Prostate gland (tissue), 2 donors: ENCODE data around the gene TMEM117.

Source experiments
- CTCF ChIP-seq, 4 experiments: fragments of 200-600 bp in 2 of 4; fragments of 450-650 bp in 2 of 4; sonication (generic) in 2 of 4; IDR thresholded peaks; 1 replicate in 3 of 4; 2 replicates in 1 of 4; pipeline ENCODE4 v1.5.1; 2016 to 2019; ENCODE audit warnings: antibody characterized with exemption in 4 of 4, mild to moderate bottlenecking in 2 of 4, moderate library complexity in 2 of 4
- POLR2A ChIP-seq: fragments of 450-650 bp; IDR thresholded peaks from one replicate; pipeline ENCODE4 v1.6.1; 2016; ENCODE audit warnings: antibody characterized with exemption, mild to moderate bottlenecking
- POLR2AphosphoS5 ChIP-seq: sonication (generic); formaldehyde crosslinking; IDR thresholded peaks from one replicate; pipeline ENCODE4 v1.6.1; 2017; ENCODE audit warnings: antibody characterized with exemption

DNA sequence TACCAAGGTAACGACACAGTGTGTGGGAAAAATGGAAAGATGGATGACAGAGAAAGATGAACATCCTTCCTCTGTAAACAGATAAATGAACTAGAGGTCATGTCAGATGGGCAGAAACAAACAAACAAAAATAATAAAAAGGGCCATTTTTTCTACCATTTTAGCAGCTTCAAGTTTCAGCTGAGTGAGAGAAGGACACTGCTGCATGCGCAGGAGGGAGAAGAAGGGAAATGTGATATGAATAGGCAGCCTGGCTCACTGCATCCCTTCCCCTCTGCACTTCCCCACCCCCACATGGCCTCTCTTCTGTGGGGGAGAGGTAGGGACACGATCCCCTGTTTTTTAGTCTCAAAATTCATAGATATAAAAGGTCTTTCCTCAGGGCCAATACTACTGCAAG is 548.3 kb downstream of the TMEM117 start:
- no peak for TF ChIP-seq CTCF (IDR thresholded peaks at IDR 0.05)
- TF ChIP-seq POLR2A = no peak
- TF ChIP-seq POLR2AphosphoS5 = no peak
